HEK293 (cell line): Measurements from ENCODE around the gene POLR3C.

Experiments used
- EGR2 ChIP-seq: fragments of 450-650 bp; formaldehyde crosslinking; IDR thresholded peaks from 2 replicates; pipeline ENCODE4 v1.5.1; 2016; ENCODE audit warnings: low read depth, missing biosample characterization, missing genetic modification characterization
- HOXC10 ChIP-seq: sonication (generic); formaldehyde crosslinking; IDR thresholded peaks from 2 replicates; pipeline ENCODE4 v1.8.1; 2023; ENCODE audit warnings: mild to moderate bottlenecking, missing genetic modification reagents
- HOXD13 ChIP-seq: sonication (generic); formaldehyde crosslinking; IDR thresholded peaks from 2 replicates; pipeline ENCODE4 v1.8.0; 2022; ENCODE audit warnings: missing genetic modification reagents, borderline replicate concordance
- KLF10 ChIP-seq: fragments of 450-650 bp; IDR thresholded peaks from 2 replicates; pipeline ENCODE4 v1.5.1; 2018; ENCODE audit warnings: missing biosample characterization, mild to moderate bottlenecking, missing genetic modification characterization
- KLF16 ChIP-seq: fragments of 450-650 bp; formaldehyde crosslinking; IDR thresholded peaks from 2 replicates; pipeline ENCODE4 v1.5.1; 2017; ENCODE audit warnings: missing biosample characterization, missing genetic modification characterization
- MEIS1 ChIP-seq: sonication (generic); formaldehyde crosslinking; IDR thresholded peaks from 2 replicates; pipeline ENCODE4 v1.8.1; 2022; ENCODE audit warnings: missing genetic modification reagents, mild to moderate bottlenecking, borderline replicate concordance
- REST ChIP-seq: fragments of 450-650 bp; formaldehyde crosslinking; IDR thresholded peaks from 2 replicates; pipeline ENCODE4 v1.5.1; 2016; ENCODE audit warnings: missing biosample characterization, missing genetic modification characterization
- SALL2 ChIP-seq: fragments of 450-650 bp; formaldehyde crosslinking; IDR thresholded peaks from 2 replicates; pipeline ENCODE4 v1.5.0; 2017; ENCODE audit warnings: missing biosample characterization, mild to moderate bottlenecking, missing genetic modification characterization, borderline replicate concordance
- SP3 ChIP-seq: fragments of 450-650 bp; formaldehyde crosslinking; IDR thresholded peaks from 2 replicates; pipeline ENCODE4 v1.5.1; 2016; ENCODE audit warnings: missing biosample characterization, missing genetic modification characterization
- ZBTB1 ChIP-seq: fragments of 450-650 bp; formaldehyde crosslinking; IDR thresholded peaks from 2 replicates; pipeline ENCODE4 v1.5.1; 2016; ENCODE audit warnings: missing biosample characterization, missing genetic modification characterization
- ZBTB26 ChIP-seq: fragments of 450-650 bp; formaldehyde crosslinking; optimal IDR thresholded peaks from 2 replicates; pipeline ENCODE3; 2016; ENCODE audit warnings: missing biosample characterization, mild to moderate bottlenecking, missing genetic modification characterization
- ZFP69B ChIP-seq: fragments of 450-650 bp; formaldehyde crosslinking; IDR thresholded peaks from 2 replicates; pipeline ENCODE4 v1.5.1; 2016; ENCODE audit warnings: missing biosample characterization, missing genetic modification characterization
- ZNF121 ChIP-seq: fragments of 450-650 bp; formaldehyde crosslinking; IDR thresholded peaks from 2 replicates; pipeline ENCODE4 v1.5.1; 2016; ENCODE audit warnings: missing biosample characterization, missing genetic modification characterization
- ZNF133 ChIP-seq: fragments of 450-650 bp; formaldehyde crosslinking; IDR thresholded peaks from 2 replicates; pipeline ENCODE4 v1.5.1; 2016; ENCODE audit warnings: missing biosample characterization, missing genetic modification characterization
- ZNF16 ChIP-seq: fragments of 450-650 bp; formaldehyde crosslinking; IDR thresholded peaks from 2 replicates; pipeline ENCODE4 v1.5.1; 2016; ENCODE audit warnings: low read depth, missing biosample characterization, missing genetic modification characterization
- ZNF174 ChIP-seq: fragments of 450-650 bp; formaldehyde crosslinking; IDR thresholded peaks from 2 replicates; pipeline ENCODE4 v1.5.0; 2017; ENCODE audit warnings: missing biosample characterization, mild to moderate bottlenecking, missing genetic modification characterization
- ZNF2 ChIP-seq: fragments of 450-650 bp; formaldehyde crosslinking; IDR thresholded peaks from 2 replicates; pipeline ENCODE4 v1.5.1; 2016; ENCODE audit warnings: missing biosample characterization, missing genetic modification characterization
- ZNF221 ChIP-seq: fragments of 450-650 bp; formaldehyde crosslinking; IDR thresholded peaks from 2 replicates; pipeline ENCODE4 v1.5.1; 2017; ENCODE audit warnings: missing biosample characterization, missing genetic modification characterization, borderline replicate concordance
- ZNF555 ChIP-seq: fragments of 450-650 bp; formaldehyde crosslinking; conservative IDR thresholded peaks from 2 replicates; pipeline ENCODE4 v1.5.1; 2017; ENCODE audit warnings: missing biosample characterization, mild to moderate bottlenecking, missing genetic modification characterization, inconsistent platforms
- ZNF585B ChIP-seq: fragments of 450-650 bp; formaldehyde crosslinking; IDR thresholded peaks from 2 replicates; pipeline ENCODE4 v1.5.1; 2016; ENCODE audit warnings: missing biosample characterization, missing genetic modification characterization
- ZNF624 ChIP-seq: fragments of 450-650 bp; formaldehyde crosslinking; IDR thresholded peaks from 2 replicates; pipeline ENCODE4 v1.5.1; 2017; ENCODE audit warnings: missing biosample characterization, missing genetic modification characterization
- ZNF658 ChIP-seq: fragments of 450-650 bp; formaldehyde crosslinking; IDR thresholded peaks from 2 replicates; pipeline ENCODE4; 2016; ENCODE audit warnings: missing biosample characterization, missing genetic modification characterization
- ZNF768 ChIP-seq: fragments of 450-650 bp; formaldehyde crosslinking; IDR thresholded peaks from 2 replicates; pipeline ENCODE4 v1.5.1; 2018; ENCODE audit warnings: missing biosample characterization, mild to moderate bottlenecking, missing genetic modification characterization
- ZSCAN16 ChIP-seq: fragments of 450-650 bp; formaldehyde crosslinking; IDR thresholded peaks from 2 replicates; pipeline ENCODE4 v1.5.1; 2016; ENCODE audit warnings: missing biosample characterization, missing genetic modification characterization
- TF ChIP-seq, protein P1 (sequence below): fragments of 450-650 bp; formaldehyde crosslinking; IDR thresholded peaks from 2 replicates; pipeline ENCODE4 v1.5.1; 2016; ENCODE audit warnings: missing biosample characterization, missing genetic modification characterization
- TF ChIP-seq, protein P2 (sequence below): fragments of 450-650 bp; formaldehyde crosslinking; IDR thresholded peaks from 2 replicates; pipeline ENCODE4 v1.5.1; 2017; ENCODE audit warnings: missing biosample characterization, missing genetic modification characterization
- TF ChIP-seq, protein P3 (sequence below): fragments of 450-650 bp; formaldehyde crosslinking; IDR thresholded peaks from 2 replicates; pipeline ENCODE4 v1.5.1; 2016; ENCODE audit warnings: missing biosample characterization, missing genetic modification characterization

POLR3C gene

GRCh38 chr1:145845514-145846161 is 21.6 kb downstream of the POLR3C start, which contains the start of gene NUDT17 (continued):
- TF ChIP-seq ZNF133 (tag by site-specific recombination): no peak
- TF ChIP-seq KLF16 (tag by site-specific recombination): peak; percentile 69; the same call in 1 of the 2 replicates
- TF ChIP-seq KLF10 (tag by site-specific recombination): no peak
- 0 out of 2 replicates have a peak, but pooled peaks have one; percentile 7 for TF ChIP-seq REST (tag by site-specific recombination)
- TF ChIP-seq, protein P1, sequence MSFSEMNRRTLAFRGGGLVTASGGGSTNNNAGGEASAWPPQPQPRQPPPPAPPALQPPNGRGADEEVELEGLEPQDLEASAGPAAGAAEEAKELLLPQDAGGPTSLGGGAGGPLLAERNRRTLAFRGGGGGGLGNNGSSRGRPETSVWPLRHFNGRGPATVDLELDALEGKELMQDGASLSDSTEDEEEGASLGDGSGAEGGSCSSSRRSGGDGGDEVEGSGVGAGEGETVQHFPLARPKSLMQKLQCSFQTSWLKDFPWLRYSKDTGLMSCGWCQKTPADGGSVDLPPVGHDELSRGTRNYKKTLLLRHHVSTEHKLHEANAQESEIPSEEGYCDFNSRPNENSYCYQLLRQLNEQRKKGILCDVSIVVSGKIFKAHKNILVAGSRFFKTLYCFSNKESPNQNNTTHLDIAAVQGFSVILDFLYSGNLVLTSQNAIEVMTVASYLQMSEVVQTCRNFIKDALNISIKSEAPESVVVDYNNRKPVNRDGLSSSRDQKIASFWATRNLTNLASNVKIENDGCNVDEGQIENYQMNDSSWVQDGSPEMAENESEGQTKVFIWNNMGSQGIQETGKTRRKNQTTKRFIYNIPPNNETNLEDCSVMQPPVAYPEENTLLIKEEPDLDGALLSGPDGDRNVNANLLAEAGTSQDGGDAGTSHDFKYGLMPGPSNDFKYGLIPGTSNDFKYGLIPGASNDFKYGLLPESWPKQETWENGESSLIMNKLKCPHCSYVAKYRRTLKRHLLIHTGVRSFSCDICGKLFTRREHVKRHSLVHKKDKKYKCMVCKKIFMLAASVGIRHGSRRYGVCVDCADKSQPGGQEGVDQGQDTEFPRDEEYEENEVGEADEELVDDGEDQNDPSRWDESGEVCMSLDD: peak; percentile 46; the same call in 1 of the 2 replicates
- TF ChIP-seq HOXC10 (CRISPR knock-in tag): no peak
- no peak for TF ChIP-seq ZNF174 (tag by site-specific recombination)
- peak; percentile 45 for TF ChIP-seq ZBTB26 (tag by site-specific recombination)
- TF ChIP-seq ZSCAN16 (tag by site-specific recombination): no peak
- no peak for TF ChIP-seq ZNF221 (tag by site-specific recombination)
- TF ChIP-seq ZNF585B (tag by site-specific recombination): no peak
- TF ChIP-seq EGR2 (tag by site-specific recombination): peak; percentile 20; the same call in 1 of the 2 replicates
- TF ChIP-seq ZNF2 (tag by site-specific recombination): peak; percentile 61
- no peak for TF ChIP-seq ZNF658
- TF ChIP-seq ZNF768 (tag by site-specific recombination): no peak
- TF ChIP-seq, protein P2, sequence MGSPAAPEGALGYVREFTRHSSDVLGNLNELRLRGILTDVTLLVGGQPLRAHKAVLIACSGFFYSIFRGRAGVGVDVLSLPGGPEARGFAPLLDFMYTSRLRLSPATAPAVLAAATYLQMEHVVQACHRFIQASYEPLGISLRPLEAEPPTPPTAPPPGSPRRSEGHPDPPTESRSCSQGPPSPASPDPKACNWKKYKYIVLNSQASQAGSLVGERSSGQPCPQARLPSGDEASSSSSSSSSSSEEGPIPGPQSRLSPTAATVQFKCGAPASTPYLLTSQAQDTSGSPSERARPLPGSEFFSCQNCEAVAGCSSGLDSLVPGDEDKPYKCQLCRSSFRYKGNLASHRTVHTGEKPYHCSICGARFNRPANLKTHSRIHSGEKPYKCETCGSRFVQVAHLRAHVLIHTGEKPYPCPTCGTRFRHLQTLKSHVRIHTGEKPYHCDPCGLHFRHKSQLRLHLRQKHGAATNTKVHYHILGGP (tag by site-specific recombination): no peak
- TF ChIP-seq, protein P3, sequence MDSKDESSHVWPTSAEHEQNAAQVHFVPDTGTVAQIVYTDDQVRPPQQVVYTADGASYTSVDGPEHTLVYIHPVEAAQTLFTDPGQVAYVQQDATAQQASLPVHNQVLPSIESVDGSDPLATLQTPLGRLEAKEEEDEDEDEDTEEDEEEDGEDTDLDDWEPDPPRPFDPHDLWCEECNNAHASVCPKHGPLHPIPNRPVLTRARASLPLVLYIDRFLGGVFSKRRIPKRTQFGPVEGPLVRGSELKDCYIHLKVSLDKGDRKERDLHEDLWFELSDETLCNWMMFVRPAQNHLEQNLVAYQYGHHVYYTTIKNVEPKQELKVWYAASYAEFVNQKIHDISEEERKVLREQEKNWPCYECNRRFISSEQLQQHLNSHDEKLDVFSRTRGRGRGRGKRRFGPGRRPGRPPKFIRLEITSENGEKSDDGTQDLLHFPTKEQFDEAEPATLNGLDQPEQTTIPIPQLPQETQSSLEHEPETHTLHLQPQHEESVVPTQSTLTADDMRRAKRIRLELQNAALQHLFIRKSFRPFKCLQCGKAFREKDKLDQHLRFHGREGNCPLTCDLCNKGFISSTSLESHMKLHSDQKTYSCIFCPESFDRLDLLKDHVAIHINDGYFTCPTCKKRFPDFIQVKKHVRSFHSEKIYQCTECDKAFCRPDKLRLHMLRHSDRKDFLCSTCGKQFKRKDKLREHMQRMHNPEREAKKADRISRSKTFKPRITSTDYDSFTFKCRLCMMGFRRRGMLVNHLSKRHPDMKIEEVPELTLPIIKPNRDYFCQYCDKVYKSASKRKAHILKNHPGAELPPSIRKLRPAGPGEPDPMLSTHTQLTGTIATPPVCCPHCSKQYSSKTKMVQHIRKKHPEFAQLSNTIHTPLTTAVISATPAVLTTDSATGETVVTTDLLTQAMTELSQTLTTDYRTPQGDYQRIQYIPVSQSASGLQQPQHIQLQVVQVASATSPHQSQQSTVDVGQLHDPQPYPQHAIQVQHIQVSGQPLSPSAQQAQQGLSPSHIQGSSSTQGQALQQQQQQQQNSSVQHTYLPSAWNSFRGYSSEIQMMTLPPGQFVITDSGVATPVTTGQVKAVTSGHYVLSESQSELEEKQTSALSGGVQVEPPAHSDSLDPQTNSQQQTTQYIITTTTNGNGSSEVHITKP (tag by site-specific recombination): 0 out of 2 replicates have a peak, but pooled peaks have one; percentile 21
- no peak for TF ChIP-seq ZNF16
- TF ChIP-seq ZNF121 (tag by site-specific recombination): peak; percentile 87
- no peak for TF ChIP-seq MEIS1
- no peak for TF ChIP-seq HOXD13 (CRISPR knock-in tag)
- peak; percentile 64; the same call in 1 of the 2 replicates for TF ChIP-seq SP3 (tag by site-specific recombination)
- TF ChIP-seq ZBTB1 (tag by site-specific recombination): no peak
- TF ChIP-seq ZNF624 (tag by site-specific recombination): no peak
- no peak for TF ChIP-seq SALL2 (tag by site-specific recombination)
- TF ChIP-seq ZNF555 (tag by site-specific recombination): no peak
- no peak for TF ChIP-seq ZFP69B (tag by site-specific recombination)
